Uterus (tissue), 2 donors: ENCODE results near the gene FNDC1.

Experiments
- POLR2A ChIP-seq, 2 donors: fragments of 450-650 bp; IDR thresholded peaks; one replicate each; pipeline ENCODE4 v1.6.1; 2016; ENCODE audit warnings: antibody characterized with exemption in 2 of 2, mild to moderate bottlenecking in 1 of 2, moderate library complexity in 1 of 2
- TF ChIP-seq, protein P1 (sequence below), 4 experiments: fragments of 200-600 bp in 2 of 4; fragments of 450-650 bp in 2 of 4; sonication (generic) in 2 of 4; IDR thresholded peaks; one replicate each; pipeline ENCODE4 v1.5.1; 2016 to 2019; ENCODE audit warnings: antibody characterized with exemption in 4 of 4, mild to moderate bottlenecking in 2 of 4, moderate library complexity in 1 of 4

DNA sequence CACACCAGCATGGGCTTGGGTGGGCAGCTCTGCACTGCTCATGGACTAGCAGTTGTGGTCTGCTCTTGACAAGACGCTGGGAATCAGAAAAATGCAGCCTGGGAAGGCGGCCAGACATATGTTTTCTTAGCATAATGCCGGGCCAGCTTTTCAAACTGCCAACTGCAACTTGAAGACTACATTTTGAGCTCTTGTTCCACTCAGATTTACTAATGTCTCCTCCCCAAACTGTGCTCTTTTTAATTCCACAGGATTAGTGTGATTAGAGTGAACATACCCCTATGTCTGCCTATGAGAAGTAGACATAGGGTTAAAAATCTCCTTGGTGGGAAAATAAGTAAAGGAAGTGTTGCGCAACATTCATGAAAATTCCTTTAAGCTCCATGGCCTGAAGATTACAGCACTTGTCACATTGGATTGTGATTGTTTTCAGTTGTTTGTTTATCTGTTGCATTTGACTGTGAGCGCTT, 5.3 kb upstream of the FNDC1 start:
- TF ChIP-seq, protein P1, sequence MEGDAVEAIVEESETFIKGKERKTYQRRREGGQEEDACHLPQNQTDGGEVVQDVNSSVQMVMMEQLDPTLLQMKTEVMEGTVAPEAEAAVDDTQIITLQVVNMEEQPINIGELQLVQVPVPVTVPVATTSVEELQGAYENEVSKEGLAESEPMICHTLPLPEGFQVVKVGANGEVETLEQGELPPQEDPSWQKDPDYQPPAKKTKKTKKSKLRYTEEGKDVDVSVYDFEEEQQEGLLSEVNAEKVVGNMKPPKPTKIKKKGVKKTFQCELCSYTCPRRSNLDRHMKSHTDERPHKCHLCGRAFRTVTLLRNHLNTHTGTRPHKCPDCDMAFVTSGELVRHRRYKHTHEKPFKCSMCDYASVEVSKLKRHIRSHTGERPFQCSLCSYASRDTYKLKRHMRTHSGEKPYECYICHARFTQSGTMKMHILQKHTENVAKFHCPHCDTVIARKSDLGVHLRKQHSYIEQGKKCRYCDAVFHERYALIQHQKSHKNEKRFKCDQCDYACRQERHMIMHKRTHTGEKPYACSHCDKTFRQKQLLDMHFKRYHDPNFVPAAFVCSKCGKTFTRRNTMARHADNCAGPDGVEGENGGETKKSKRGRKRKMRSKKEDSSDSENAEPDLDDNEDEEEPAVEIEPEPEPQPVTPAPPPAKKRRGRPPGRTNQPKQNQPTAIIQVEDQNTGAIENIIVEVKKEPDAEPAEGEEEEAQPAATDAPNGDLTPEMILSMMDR (IDR thresholded peaks at IDR 0.05): no peak
- no peak for TF ChIP-seq POLR2A (IDR thresholded peaks at IDR 0.05)
